ENCODE results near the gene SLC37A1. TPM values are rescaled to one million over a fixed set of nuclear protein-coding genes. Genes with fewer than 3 reads are reported as not detected.

The SLC37A1 gene
- total RNA-seq, result 10.0 TPM

GRCh38 chr21:42513151-42513984 lies at the start of gene SLC37A1:
SLC37A1 (plus strand) TSS chr21:42513852; CDS start chr21:42518455, 4,603 bp downstream.

GRCh38 chr21:42496120-42496838 lies 17.4 kb upstream of the SLC37A1 start, which contains the start of gene RSPH1:
RSPH1 (minus strand) TSS chr21:42496224; CDS start chr21:42496186, 38 bp downstream.

Other genes starting within 250 kb of the SLC37A1 start
- gene TFF3, start 198.4 kb upstream of the SLC37A1 start, total RNA-seq, result 4.0 TPM
- not detected for gene TFF2, start 162.9 kb upstream of the SLC37A1 start, total RNA-seq
- gene TFF1, start 147.3 kb upstream of the SLC37A1 start, total RNA-seq, result 0.70 TPM
- 1.5 TPM for gene TMPRSS3, start 117.8 kb upstream of the SLC37A1 start, total RNA-seq
- gene UBASH3A, start 110.0 kb upstream of the SLC37A1 start, total RNA-seq, result 0.23 TPM
- 3.2 TPM for gene RSPH1, start 17.6 kb upstream of the SLC37A1 start, total RNA-seq
- 30.1 TPM for gene PDE9A, start 139.8 kb downstream of the SLC37A1 start, total RNA-seq